K562 (cell line): ENCODE data around the gene KIF17. TPM values are rescaled to one million over a fixed set of nuclear protein-coding genes. Genes with fewer than 3 reads are reported as not detected.

ENCODE experiments used
- ATAC-seq: fragments of 200-7000 bp; cut with Tn5 transposase; 3 replicates; pipeline ENCODE4 v1.9.1; 2020; ENCODE audit warnings: moderate library complexity
- BruUV-seq: library from RNA; stranded (reverse); fragments of 400-500 nt; replicated peaks from 2 replicates; lab custom pipeline; 2021; lab: Mats Ljungman, UMichigan
- CTCF ChIA-PET: fragments of 300-600 bp; formaldehyde crosslinking; extraction: SDS; loops from one replicate; lab custom pipeline; 2021; ENCODE audit warnings: low intra/inter-chr PET ratio; lab: Yijun Ruan, JAX
- POLR2A ChIA-PET: fragments of 300-600, 350-650 bp; sonication (Branson Sonifier 250); formaldehyde crosslinking; extraction: SDS; loops from one replicate; lab custom pipeline; 2021; ENCODE audit warnings: antibody characterized with exemption, inconsistent platforms; lab: Yijun Ruan, JAX
- DNase-seq, 4 experiments: peaks; one replicate each; pipeline versions ENCODE4 v3.0.0 to v3.0.0-alpha.2; 2011 to 2018; ENCODE audit warnings: low spot score in 3 of 4, mixed read lengths in 3 of 4; ENCODE audit errors: extremely low read depth in 1 of 4
- FAIRE-seq: peaks from 2 replicates; lab custom pipeline; 2011; peaks lifted over from hg19 to GRCh38; lab: Jason Lieb, UNC
- H2AFZ ChIP-seq: 2 replicates; pipeline ENCODE4 v1.6.0; 2011; ENCODE audit warnings: low read depth, low read length, control low read depth, inconsistent platforms
- H3K27ac ChIP-seq: fragments of 200-600 bp; 3 replicates; pipeline ENCODE4 v1.8.0; 2011; ENCODE audit warnings: low read depth, mild to moderate bottlenecking, control low read depth, inconsistent platforms, low read length, moderate library complexity, mixed read lengths; ENCODE audit errors: extremely low read depth
- H3K27me3 ChIP-seq, 2 experiments: fragments of 300-600 bp in 1 of 2; 2 replicates in 1 of 2; 3 replicates in 1 of 2; pipeline versions ENCODE4 v1.6.0 to v1.8.0; 2011; ENCODE audit warnings: inconsistent platforms in 2 of 2, low read length in 2 of 2, mild to moderate bottlenecking in 1 of 2, mixed read lengths in 1 of 2, moderate library complexity in 1 of 2; ENCODE audit not compliant: control insufficient read depth in 2 of 2, insufficient read depth in 2 of 2
- H3K36me3 ChIP-seq: fragments of 300-600 bp; 3 replicates; pipeline ENCODE4 v1.8.0; 2011; ENCODE audit warnings: mild to moderate bottlenecking, low read length, inconsistent platforms; ENCODE audit not compliant: control insufficient read depth, insufficient read depth
- H3K4me1 ChIP-seq, 2 experiments: fragments of 200-600 bp in 1 of 2; replicated peaks in 1 of 2; 2 replicates in 1 of 2; 3 replicates in 1 of 2; pipeline versions ENCODE4 v1.5.1 to v1.8.0; 2011; ENCODE audit warnings: inconsistent platforms in 2 of 2, low read length in 2 of 2, mild to moderate bottlenecking in 1 of 2, mixed read lengths in 1 of 2, moderate library complexity in 1 of 2; ENCODE audit not compliant: control insufficient read depth in 2 of 2, insufficient read depth in 2 of 2
- H3K4me2 ChIP-seq: 2 replicates; pipeline ENCODE4 v1.6.1; 2011; ENCODE audit warnings: low read length, control low read depth, inconsistent platforms, mixed read lengths; ENCODE audit not compliant: insufficient read depth
- H3K4me3 ChIP-seq: fragments of 200-600 bp; sonication (generic), shearing (Covaris generic); 2 replicates; pipeline ENCODE4 v1.5.1; 2016; ENCODE audit warnings: control low read depth, inconsistent platforms
- H3K79me2 ChIP-seq: fragments of 200-600 bp; 3 replicates; pipeline ENCODE4 v1.8.0; 2011; ENCODE audit warnings: low read length, inconsistent platforms; ENCODE audit not compliant: control insufficient read depth, insufficient read depth
- H3K9ac ChIP-seq, 2 experiments: 2 replicates each; pipeline versions ENCODE4 v1.6.0 to v1.6.1; 2011; ENCODE audit warnings: low read depth in 2 of 2, low read length in 2 of 2, control low read depth in 1 of 2, inconsistent platforms in 1 of 2, mild to moderate bottlenecking in 1 of 2, mixed read lengths in 1 of 2; ENCODE audit not compliant: insufficient read depth in 1 of 2
- H3K9me1 ChIP-seq: one replicate; pipeline ENCODE4 v1.6.0; 2011; ENCODE audit warnings: inconsistent platforms, mild to moderate bottlenecking, low read length, moderate library complexity; ENCODE audit not compliant: control insufficient read depth, insufficient read depth
- H3K9me3 ChIP-seq: replicated peaks from 2 replicates; pipeline ENCODE4 v1.5.1; 2011; ENCODE audit warnings: low read depth, low read length, inconsistent platforms; ENCODE audit not compliant: control insufficient read depth, insufficient read depth
- H4K20me1 ChIP-seq: replicated peaks from 2 replicates; pipeline ENCODE4 v1.6.1; 2011; ENCODE audit warnings: low read length, inconsistent platforms, mixed read lengths; ENCODE audit not compliant: control insufficient read depth, insufficient read depth
- CBX2 ChIP-seq: fragments of 200-600 bp; sonication (generic); IDR thresholded peaks from one replicate; pipeline ENCODE4 v1.6.1; 2012; ENCODE audit warnings: mild to moderate bottlenecking, low read length, inconsistent platforms; ENCODE audit not compliant: insufficient read depth, poor library complexity, severe bottlenecking
- ETV5 ChIP-seq: sonication (generic); formaldehyde crosslinking; IDR thresholded peaks from 2 replicates; pipeline ENCODE4 v1.4.0; 2020; ENCODE audit warnings: low read depth, mild to moderate bottlenecking, missing genetic modification reagents
- GATAD2A ChIP-seq: fragments of 450-650 bp; IDR thresholded peaks from 2 replicates; pipeline ENCODE4 v1.6.1; 2017
- GTF2A2 ChIP-seq: IDR thresholded peaks from 2 replicates; pipeline ENCODE4 v1.6.1; 2016; ENCODE audit warnings: mild to moderate bottlenecking, missing genetic modification characterization, missing compliant biosample characterization
- MXI1 ChIP-seq: IDR thresholded peaks from 2 replicates; pipeline ENCODE4 v1.6.1; 2011; ENCODE audit warnings: low read depth, mild to moderate bottlenecking, improper control_type of control experiment, low read length
- PHB ChIP-seq: fragments of 250-450 bp; sonication (Bioruptor Pico); IDR thresholded peaks from 2 replicates; pipeline ENCODE4 v1.5.0; 2021
- POLR3A ChIP-seq: IDR thresholded peaks from 2 replicates; pipeline ENCODE4 v1.6.1; 2011; ENCODE audit warnings: borderline replicate concordance, mild to moderate bottlenecking, moderate library complexity; ENCODE audit not compliant: insufficient read length, insufficient read depth; ENCODE audit errors: extremely low read depth
- SMAD4 ChIP-seq: fragments of 250-450 bp; sonication (Bioruptor Pico); conservative IDR thresholded peaks from 2 replicates; pipeline ENCODE4 v1.8.0; 2021; ENCODE audit warnings: inconsistent platforms, mild to moderate bottlenecking, moderate library complexity
- SMARCC2 ChIP-seq: fragments of 450-650 bp; IDR thresholded peaks from 2 replicates; pipeline ENCODE4 v1.6.1; 2017; ENCODE audit warnings: antibody characterized with exemption, moderate library complexity, mild to moderate bottlenecking, low read depth
- TOE1 ChIP-seq, 2 experiments: fragments of 450-650 bp in 1 of 2; sonication (generic) in 1 of 2; formaldehyde crosslinking in 1 of 2; IDR thresholded peaks; 2 replicates each; pipeline versions ENCODE4 v1.7.1 to v1.8.0; 2016 to 2022; ENCODE audit warnings: borderline replicate concordance in 2 of 2, mild to moderate bottlenecking in 2 of 2, antibody characterized with exemption in 1 of 2, inconsistent platforms in 1 of 2, low read depth in 1 of 2, missing genetic modification reagents in 1 of 2, moderate library complexity in 1 of 2
- WGBS: fragments of 100-300 bp; shearing (Covaris generic); methylation state at CpG from one replicate; pipeline ENCODE4 v1.1.6; 2016; ENCODE audit warnings: low coverage, mixed read lengths; ENCODE audit not compliant: insufficient coverage; ENCODE audit errors: missing lambda C conversion rate; 5-methylcytosine and 5-hydroxymethylcytosine counted together
- in situ Hi-C: fragments of 300-500 bp; cut with MboI; formaldehyde crosslinking; loops from 4 replicates; pipeline ENCODE4 v1.15.0; 2018; ENCODE audit warnings: inconsistent platforms, mixed read lengths
- intact Hi-C: fragments of 100-400 bp; cut with micrococcal nuclease; formaldehyde crosslinking; loops from 2 replicates; pipeline ENCODE4 v1.14.2; 2022
- polyA plus RNA-seq, 8 experiments: library from polyadenylated mRNA; depleted of rRNA in 4 of 8; stranded (reverse) in 5 of 8; unstranded in 3 of 8; fragments of >200 nt; fragmentation: Nextera tagmentation in 2 of 8; fragmentation: Illumina TruSeq in 1 of 8; extraction: Ambion mirVana in 2 of 8; extraction: Trizol in 1 of 8; gene quantifications; 2 replicates each; pipeline versions ENCODE4 v1.2.1 to v1.2.3, GENCODE V29; 2011 to 2014; ENCODE audit warnings: inconsistent platforms in 1 of 8, missing spikeins in 1 of 8
- total RNA-seq, 7 experiments: library from RNA; depleted of rRNA in 6 of 7; stranded (reverse); fragments of >200 nt in 6 of 7; fragmentation: Illumina TruSeq in 2 of 7; extraction: Trizol in 2 of 7; gene quantifications; 2 replicates each; pipeline versions ENCODE4 v1.2.1 to v1.2.3, GENCODE V29; 2011 to 2021; ENCODE audit warnings: low replicate concordance in 1 of 7
- TF ChIP-seq, protein P1 (sequence below): sonication (generic); formaldehyde crosslinking; IDR thresholded peaks from 2 replicates; pipeline ENCODE4 v1.8.0; 2022; ENCODE audit warnings: mild to moderate bottlenecking, missing genetic modification reagents

KIF17 gene
- total and polyA plus RNA-seq, 9 of the 15 experiments (the other 6 are each of a cell fraction or from before 2014, with no cell fraction given), result 0.04 to 0.47 (median 0.18) TPM; not detected in 5

- 44% methylated on average over 6 of the region's 6 CpGs for WGBS
- DNase-seq (no peak), ATAC-seq (no peak), FAIRE-seq (no peak)
- Histone ChIP-seq H3K9ac (peak overlapping the region in 1 of 2 experiments; percentile 52; a peak in 1 of 4 replicates), H4K20me1 (peaks cover 7% of the 10 kb centered on the region), H3K9me3 (no peaks in the 10 kb centered on the region), H2AFZ (no peak overlapping the region), H3K4me3 (no peak overlapping the region), H3K27me3 (peaks cover 13 to 53% of the 10 kb centered on the region in 2 experiments; a peak in 4 of 5 replicates), H3K36me3 (no peaks in the 10 kb centered on the region), H3K9me1 (peaks cover 2% of the 10 kb centered on the region), H3K79me2 (no peaks in the 10 kb centered on the region), H3K4me1 (peaks cover 5 to 51% of the 10 kb centered on the region in 2 experiments; a peak in 3 of 5 replicates), H3K4me2 (no peak overlapping the region), H3K27ac (no peak overlapping the region)
- intact Hi-C loops (no loop called here), in situ Hi-C loops (no loop called here)
- POLR2A ChIA-PET, result interaction anchor here (0.9 kb wide), 1 partner anchor 20 kb away, joined by 3 read pairs; no protein-coding TSS in a partner anchor
- CTCF ChIA-PET, result no interaction called here
- no TSS peak for BruUV-seq
- TF ChIP-seq GTF2A2 (tag), result no peak
- TF ChIP-seq SMAD4, result no peak
- TF ChIP-seq ETV5 (CRISPR knock-in tag), result no peak
- no peak for TF ChIP-seq PHB
- TF ChIP-seq CBX2, result no peak
- TF ChIP-seq MXI1, result no peak
- TF ChIP-seq POLR3A, result no peak
- no peak for TF ChIP-seq TOE1 (IDR thresholded peaks at IDR 0.05; ENCODE audit: borderline replicate concordance)
- no peak for TF ChIP-seq TOE1 (CRISPR knock-in tag; IDR thresholded peaks at IDR 0.05; ENCODE audit: borderline replicate concordance, low read depth)
- no peak for TF ChIP-seq GATAD2A
- TF ChIP-seq, protein P1, sequence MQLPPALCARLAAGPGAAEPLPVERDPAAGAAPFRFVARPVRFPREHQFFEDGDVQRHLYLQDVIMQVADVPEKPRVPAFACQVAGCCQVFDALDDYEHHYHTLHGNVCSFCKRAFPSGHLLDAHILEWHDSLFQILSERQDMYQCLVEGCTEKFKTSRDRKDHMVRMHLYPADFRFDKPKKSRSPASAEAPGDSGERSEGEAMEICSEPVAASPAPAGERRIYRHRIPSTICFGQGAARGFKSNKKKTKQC (CRISPR knock-in tag), result no peak
- no peak for TF ChIP-seq SMARCC2
- TF ChIP-seq, all 486 proteins: peak for 0
Measured at GRCh38 chr1:20713440-20713839, 4.4 kb downstream of the KIF17 start.
